Activated gamma-delta T cell treated with Interleukin-2 at 50 U/mL for 16 hours (primary cell): ENCODE results near the gene CNBD2.
"Not testable (repeated sequence)": the region's sequence is repeated elsewhere in the genome, so short reads cannot be mapped to it uniquely, and the experiment has no call there.

ENCODE experiments used
- DNase-seq: peaks from one replicate; pipeline ENCODE4 v3.0.0-alpha.2; 2020

The CNBD2 gene

GRCh38 chr20:36064658-36065426, 96.5 kb downstream of the CNBD2 start:
- peak; percentile 94 for DNase-seq

- DNase-seq = no peak
Measured at GRCh38 chr20:36065427-36065998, 97.1 kb downstream of the CNBD2 start.

DNA sequence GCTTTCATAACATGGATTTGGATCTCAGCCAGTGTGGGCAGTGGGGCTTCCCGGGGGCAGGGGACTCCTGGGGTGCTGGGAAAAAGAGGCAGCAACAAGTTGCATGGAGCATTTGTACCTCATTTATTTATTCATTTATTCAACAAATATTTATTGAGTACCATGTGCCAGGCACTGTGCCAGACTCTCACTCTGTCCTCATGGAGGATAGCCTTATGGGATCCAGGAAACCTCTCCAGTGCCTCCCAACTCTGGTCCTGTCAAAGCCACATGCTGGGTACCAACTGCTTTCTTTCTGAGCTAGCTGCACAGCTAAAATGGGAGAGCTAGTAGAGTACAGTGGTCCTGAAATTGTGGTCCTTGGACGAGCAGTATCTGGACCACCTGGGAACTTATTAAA, 98.4 kb downstream of the CNBD2 start:
- no peak for DNase-seq

DNA sequence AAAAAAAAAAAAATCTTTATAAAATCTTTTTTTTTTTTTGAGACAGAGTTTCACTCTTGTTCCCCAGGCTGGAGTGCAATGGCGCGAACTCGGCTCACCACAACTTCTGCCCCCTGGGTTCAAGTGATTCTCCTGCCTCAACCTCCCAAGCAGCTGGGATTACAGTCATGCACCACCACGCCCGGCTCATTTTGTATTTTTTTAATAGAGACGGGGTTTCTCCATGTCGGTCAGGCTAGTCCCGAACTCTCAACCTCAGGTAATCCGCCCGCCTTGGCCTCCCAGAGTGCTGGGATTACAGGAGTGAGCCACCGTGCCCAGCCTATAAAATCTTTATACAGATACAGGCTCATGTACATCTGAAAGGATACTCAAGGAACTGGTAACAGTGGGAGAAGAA, 100.1 kb downstream of the CNBD2 start:
- DNase-seq = not testable (repeated sequence)

DNA sequence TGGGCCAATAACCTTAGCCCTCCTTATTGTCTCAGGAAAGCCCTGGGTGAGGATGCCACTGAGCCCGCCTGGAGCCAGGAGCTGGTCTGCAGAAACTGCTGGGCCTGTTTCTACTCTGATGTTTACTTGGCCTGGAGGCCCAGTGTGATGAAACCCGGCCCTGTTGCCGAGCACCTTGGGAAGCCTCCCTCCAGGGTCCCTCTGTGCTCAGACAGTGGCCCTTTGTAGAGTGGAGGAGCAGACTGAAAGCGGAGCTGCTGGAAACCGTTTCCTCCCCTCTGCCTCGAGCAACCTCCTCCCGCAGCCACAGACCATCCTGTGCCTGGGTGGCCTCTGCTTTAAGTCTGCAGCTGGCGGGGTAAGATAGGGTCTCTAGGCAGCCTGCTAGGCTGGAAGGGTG, 102.1 kb downstream of the CNBD2 start:
- DNase-seq = no peak

DNA sequence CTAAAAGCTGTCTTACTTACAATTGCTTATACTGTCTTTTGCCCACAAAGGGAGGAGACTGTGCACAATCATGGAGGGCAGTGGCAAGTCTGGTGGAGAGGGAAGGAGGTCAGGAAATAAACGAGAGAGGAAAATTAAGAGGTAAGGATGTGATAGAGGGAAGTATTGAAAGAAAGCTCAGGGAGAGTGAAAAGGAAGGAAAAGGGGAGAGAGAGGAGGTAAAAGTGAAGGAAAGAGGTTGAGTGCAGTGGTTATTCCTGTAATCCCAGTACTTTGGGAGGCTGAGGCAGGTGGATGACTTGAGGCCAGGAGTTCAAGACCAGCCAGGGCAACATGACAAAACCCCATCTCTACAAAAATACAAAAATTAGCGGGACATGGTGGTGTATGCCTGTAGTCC, 103.5 kb downstream of the CNBD2 start:
- no peak for DNase-seq

- DNase-seq = no peak
Measured at GRCh38 chr20:36074983-36075382, 106.6 kb downstream of the CNBD2 start.

GRCh38 chr20:36077762-36078161, 109.4 kb downstream of the CNBD2 start:
- not testable (repeated sequence) for DNase-seq

- no peak for DNase-seq
Measured at GRCh38 chr20:36079486-36079885, 111.1 kb downstream of the CNBD2 start.

DNA sequence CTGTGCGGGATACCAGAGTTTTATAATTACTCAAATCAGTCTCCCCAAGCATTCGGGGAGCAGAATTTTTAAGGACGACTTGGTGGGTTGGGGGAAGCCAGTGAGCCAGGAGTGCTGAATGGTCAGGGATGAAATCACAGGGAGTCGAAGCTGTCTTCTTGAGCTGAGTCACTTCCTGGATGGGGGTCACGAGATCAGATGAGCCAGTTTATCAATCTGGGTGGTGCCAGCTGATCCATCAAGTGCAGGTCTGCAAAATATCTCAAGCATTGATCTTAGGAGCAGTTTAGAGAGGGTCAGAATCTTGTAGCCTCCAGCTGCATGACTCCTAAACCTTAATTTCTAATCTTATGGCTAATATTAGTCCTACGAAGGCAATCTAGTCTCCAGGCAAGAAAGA, 111.6 kb downstream of the CNBD2 start:
- not testable (repeated sequence) for DNase-seq
